Left ventricle myocardium inferior (tissue), 1 donor: ENCODE results near the gene PACSIN2. TPM values are rescaled to one million over a fixed set of nuclear protein-coding genes. Genes with fewer than 3 reads are reported as not detected.

ENCODE experiments used
- DNase-seq: peaks from one replicate; pipeline ENCODE4 v3.0.0-alpha.2; 2020
- H3K27ac ChIP-seq: fragments of 200-600 bp; replicated peaks from 2 replicates; pipeline ENCODE4 v1.8.0; 2021
- H3K27me3 ChIP-seq: fragments of 200-600 bp; 2 replicates; pipeline ENCODE4 v1.8.0; 2021; ENCODE audit warnings: low read depth
- H3K36me3 ChIP-seq: fragments of 200-600 bp; 2 replicates; pipeline ENCODE4 v1.8.0; 2021
- H3K4me1 ChIP-seq: fragments of 200-600 bp; 2 replicates; pipeline ENCODE4 v1.8.0; 2021
- H3K4me3 ChIP-seq: fragments of 200-600 bp; 2 replicates; pipeline ENCODE4 v1.8.0; 2021; ENCODE audit warnings: mild to moderate bottlenecking, moderate library complexity
- H3K9me3 ChIP-seq: fragments of 200-600 bp; replicated peaks from 2 replicates; pipeline ENCODE4 v1.8.0; 2021
- intact Hi-C: fragments of 100-400 bp; cut with micrococcal nuclease; formaldehyde crosslinking; loops from one replicate; pipeline ENCODE4 v1.11.0; 2022
- total RNA-seq: library from RNA; stranded (reverse); fragmentation: NEBNext Ultra II Directional; extraction: Animal tissue kit (Norgen Biotek cat#: 25700); gene quantifications from one replicate; pipeline ENCODE4 v1.2.1, GENCODE V29; 2021
- TF ChIP-seq, protein P1 (sequence below): fragments of 200-600 bp; IDR thresholded peaks from 2 replicates; pipeline ENCODE4 v1.8.0; 2021; ENCODE audit warnings: antibody characterized with exemption, mild to moderate bottlenecking, borderline replicate concordance
- donor health status: DM: no; HTN: yes; CAD: no; lungs with severe emphysema.

The PACSIN2 gene
- total RNA-seq, 1 donor from 2014 or later, result 64.8 TPM

- peaks cover 96% of the 10 kb centered on the region for H3K4me1 ChIP-seq
Observed at GRCh38 chr22:42908374-42908746, 106.6 kb downstream of the PACSIN2 start.

DNA sequence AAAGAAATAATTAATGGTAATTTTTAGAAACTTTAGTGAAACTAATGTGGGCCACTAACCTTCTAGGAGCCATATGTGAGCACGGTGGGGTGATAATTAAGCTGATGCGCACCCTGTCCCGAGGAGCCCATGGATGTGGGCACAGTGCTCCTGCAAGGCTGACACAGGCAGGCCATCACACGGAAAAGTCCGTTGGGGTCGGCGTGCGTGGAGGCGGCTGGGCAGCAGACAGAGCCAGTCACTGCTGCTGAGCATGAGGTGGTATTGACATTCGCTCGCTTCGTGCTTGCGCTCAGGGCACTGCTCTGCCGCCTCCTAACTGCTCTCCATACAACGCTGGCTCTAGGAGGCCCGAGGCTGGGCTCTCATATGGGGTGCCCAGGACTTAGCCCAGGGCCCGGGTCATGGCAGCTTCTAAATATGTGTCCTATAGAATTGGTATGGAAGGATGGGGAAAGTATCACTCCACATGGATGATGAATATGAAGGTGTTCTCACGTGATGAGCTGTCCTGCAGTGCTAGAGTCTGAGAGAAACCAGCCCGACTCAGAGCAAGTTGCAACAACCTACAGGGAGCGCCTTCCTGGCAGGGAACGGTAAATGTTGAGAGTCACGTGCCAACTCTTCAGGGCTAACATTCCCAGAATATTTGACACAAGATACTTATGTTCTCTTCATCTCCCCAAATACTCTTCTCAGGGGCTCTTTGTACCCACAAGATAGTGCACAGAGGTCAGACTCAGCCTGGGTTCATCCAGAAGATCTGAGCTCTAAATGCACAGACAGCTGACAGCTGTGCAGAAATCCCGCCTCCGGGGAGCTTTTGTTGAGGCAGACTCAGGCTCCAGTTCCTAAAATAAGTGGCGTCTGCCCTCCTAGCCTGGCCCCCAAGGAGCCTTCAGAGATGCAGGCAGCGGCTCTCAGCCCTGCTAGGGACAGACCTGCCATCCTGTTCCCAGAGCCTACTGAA is 107.3 kb downstream of the PACSIN2 start:
- peak overlapping the region; percentile 2 for H3K4me3 ChIP-seq
- peaks cover 8% of the 10 kb centered on the region for H3K36me3 ChIP-seq
- intact Hi-C loops, result no loop called here
- peaks cover 100% of the 10 kb centered on the region for H3K4me1 ChIP-seq
- no peak for DNase-seq
- H3K27me3 ChIP-seq, result no peaks in the 10 kb centered on the region
- H3K27ac ChIP-seq, result peak overlapping the region; percentile 89
- TF ChIP-seq, protein P1, sequence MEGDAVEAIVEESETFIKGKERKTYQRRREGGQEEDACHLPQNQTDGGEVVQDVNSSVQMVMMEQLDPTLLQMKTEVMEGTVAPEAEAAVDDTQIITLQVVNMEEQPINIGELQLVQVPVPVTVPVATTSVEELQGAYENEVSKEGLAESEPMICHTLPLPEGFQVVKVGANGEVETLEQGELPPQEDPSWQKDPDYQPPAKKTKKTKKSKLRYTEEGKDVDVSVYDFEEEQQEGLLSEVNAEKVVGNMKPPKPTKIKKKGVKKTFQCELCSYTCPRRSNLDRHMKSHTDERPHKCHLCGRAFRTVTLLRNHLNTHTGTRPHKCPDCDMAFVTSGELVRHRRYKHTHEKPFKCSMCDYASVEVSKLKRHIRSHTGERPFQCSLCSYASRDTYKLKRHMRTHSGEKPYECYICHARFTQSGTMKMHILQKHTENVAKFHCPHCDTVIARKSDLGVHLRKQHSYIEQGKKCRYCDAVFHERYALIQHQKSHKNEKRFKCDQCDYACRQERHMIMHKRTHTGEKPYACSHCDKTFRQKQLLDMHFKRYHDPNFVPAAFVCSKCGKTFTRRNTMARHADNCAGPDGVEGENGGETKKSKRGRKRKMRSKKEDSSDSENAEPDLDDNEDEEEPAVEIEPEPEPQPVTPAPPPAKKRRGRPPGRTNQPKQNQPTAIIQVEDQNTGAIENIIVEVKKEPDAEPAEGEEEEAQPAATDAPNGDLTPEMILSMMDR, result no peak
- H3K9me3 ChIP-seq, result no peaks in the 10 kb centered on the region

More at GRCh38 chr22:42908374-42908746, 106.6 kb downstream of the PACSIN2 start:
- intact Hi-C loops, result no loop called here
- Histone ChIP-seq H3K4me3 (no peak overlapping the region), H3K27ac (peak overlapping the region; percentile 89), H3K9me3 (no peaks in the 10 kb centered on the region), H3K36me3 (peaks cover 8% of the 10 kb centered on the region), H3K27me3 (no peaks in the 10 kb centered on the region)
- DNase-seq, result no peak
- TF ChIP-seq, protein P1, result no peak

DNA sequence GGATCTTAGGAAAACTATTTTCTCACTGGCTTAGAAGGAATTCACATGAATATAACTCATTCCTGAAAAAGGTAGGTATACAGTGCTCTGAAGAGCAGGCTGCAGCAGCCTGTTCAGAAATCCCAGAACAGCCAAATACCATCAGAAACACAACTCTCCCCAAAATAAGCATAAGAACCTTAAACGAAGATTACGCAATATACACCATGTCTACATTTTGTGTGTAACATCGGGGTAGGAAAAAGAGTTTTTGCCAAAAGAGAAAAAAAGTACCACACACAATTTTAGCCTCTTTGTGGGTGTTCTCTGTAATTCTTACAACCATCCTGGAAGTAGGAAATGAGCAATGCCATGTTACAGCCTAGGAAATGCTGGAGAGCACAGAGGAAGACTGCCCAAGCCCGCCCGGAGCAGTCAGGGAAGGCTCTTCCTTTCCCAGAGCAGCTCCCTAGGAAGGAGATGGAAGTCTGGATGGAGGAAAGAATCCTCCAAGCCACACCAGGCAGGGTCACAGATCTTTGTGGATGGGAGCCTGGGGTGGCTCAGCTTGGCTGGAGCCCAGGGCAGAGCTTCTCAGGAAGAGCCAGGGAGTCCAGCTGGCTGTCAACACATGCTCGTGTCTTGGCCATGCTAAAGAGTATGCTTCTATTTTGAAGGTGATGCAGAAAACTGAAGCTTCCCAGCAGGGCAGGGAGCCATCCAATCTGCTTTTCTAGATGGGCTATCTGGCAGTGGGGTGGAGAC is 108.2 kb downstream of the PACSIN2 start:
- TF ChIP-seq, protein P1, result no peak
- no peaks in the 10 kb centered on the region for H3K9me3 ChIP-seq
- peaks cover 100% of the 10 kb centered on the region for H3K4me1 ChIP-seq
- H3K4me3 ChIP-seq, result no peak overlapping the region
- intact Hi-C loops, result no loop called here
- peaks cover 7% of the 10 kb centered on the region for H3K36me3 ChIP-seq
- H3K27ac ChIP-seq, result peak overlapping the region; percentile 89
- DNase-seq, result peak; percentile 85
- H3K27me3 ChIP-seq, result no peaks in the 10 kb centered on the region

- TF ChIP-seq, protein P1, result no peak
- Histone ChIP-seq H3K4me3 (no peak overlapping the region), H3K27me3 (no peaks in the 10 kb centered on the region), H3K4me1 (peaks cover 100% of the 10 kb centered on the region), H3K27ac (peak overlapping the region; percentile 89), H3K36me3 (no peaks in the 10 kb centered on the region), H3K9me3 (no peaks in the 10 kb centered on the region)
- DNase-seq, result peak; percentile 74
- intact Hi-C loops, result no loop called here
Observed at GRCh38 chr22:42905702-42906183, 109.2 kb downstream of the PACSIN2 start.

DNA sequence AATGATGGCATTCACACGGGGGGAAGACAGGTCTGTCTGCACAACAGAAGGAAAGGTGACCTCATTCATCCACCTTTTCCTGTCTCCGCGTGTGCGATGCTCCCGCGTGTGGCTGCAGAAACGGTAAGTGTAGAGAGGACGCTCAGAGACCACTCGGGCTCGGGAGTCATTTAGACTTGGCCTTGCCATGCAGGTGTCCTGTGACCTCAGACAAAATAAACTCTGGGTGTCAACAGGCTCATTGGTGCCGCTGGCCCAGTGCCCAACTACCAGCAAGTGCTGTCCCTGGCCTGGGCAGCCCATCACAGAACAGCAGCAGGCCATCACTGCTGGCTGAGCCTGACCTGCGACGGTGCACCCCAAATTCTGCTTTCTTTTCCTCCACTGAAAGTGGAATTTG is 109.7 kb downstream of the PACSIN2 start:
- H3K27ac ChIP-seq, result peak overlapping the region; percentile 89
- TF ChIP-seq, protein P1, result no peak

More for the DNA sequence above, 109.7 kb downstream of the PACSIN2 start:
- Histone ChIP-seq H3K36me3 (no peaks in the 10 kb centered on the region), H3K9me3 (no peaks in the 10 kb centered on the region), H3K4me3 (no peak overlapping the region), H3K4me1 (peaks cover 98% of the 10 kb centered on the region), H3K27me3 (no peaks in the 10 kb centered on the region)
- intact Hi-C loops, result no loop called here
- DNase-seq, result peak; percentile 67
